NCI-H1436 treated with DMSO at 0.1 percent for 48 hours (cell line): Measurements from ENCODE around the gene TECPR1.

Experiments
- DNase-seq: peaks from one replicate; lab custom pipeline; 2025; lab: John Stamatoyannopoulos, UW

The TECPR1 gene

DNA sequence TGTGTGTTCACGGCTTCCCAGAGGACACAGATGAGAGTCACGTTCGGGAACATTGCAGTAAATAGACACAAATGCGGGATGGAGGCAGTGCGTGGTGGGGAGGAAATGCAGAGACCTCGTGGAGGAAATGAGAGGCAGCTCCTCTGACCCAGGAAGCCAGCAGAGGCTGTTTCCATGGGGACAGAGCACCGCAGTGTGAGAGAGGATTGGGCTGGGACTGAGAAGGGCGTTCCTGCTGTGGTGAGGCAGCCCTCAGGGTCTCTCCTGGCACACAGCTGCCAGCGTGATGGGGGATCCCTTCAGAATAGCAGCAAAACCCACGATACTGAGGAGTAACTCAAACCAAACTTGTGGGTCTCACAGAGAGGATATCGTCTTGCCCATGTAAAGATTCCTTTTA, 62.5 kb downstream of the TECPR1 start:
- no peak for DNase-seq

DNA sequence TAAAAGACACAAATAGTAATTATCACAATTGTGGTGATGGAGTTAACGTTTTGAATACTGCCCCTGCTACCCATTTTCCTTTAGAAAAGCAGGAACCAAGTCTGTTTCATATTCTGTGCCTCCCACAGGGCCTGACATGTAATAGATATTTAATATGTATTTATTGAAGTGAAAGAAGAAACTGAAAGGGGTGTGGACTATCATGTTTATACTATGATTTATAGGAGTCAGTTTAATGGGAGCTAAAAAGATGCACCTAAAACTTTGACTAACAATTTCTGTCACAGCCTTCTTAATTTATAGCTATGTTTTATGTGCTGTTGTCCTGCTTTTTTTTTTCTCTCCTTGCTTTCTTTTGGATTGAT, 64.9 kb downstream of the TECPR1 start:
- no peak for DNase-seq

DNA sequence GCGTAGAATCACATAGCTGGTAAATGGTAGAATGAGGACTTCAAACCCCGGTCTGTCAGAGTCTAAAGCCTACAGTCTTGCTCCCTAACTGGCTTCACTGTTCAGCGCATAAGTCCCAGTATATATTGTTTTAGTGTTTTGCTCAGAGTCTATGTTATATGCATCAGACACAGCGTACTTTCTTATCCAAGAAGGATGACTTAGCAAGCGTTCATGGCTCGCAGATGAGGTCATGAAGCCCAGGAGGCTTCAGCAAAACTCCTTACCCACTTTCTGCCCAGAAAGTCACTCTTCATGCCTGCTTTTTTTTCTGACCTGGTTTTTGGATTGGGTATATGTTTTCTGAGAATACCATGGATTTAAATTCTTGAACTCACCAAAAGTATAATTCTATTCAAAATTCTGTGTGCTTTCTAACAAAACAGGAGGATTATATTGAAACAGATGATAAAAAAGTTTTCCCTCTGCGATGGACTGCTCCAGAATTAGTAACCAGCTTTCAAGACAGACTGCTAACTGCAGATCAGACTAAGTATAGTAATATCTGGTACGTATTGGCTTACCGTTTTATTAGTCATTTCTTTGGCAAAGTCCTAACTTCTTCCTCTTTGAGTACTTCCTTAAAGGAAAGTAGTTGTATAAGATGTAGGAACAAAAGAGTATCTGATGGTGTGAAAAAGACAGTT, 65.4 kb downstream of the TECPR1 start:
- no peak for DNase-seq

DNA sequence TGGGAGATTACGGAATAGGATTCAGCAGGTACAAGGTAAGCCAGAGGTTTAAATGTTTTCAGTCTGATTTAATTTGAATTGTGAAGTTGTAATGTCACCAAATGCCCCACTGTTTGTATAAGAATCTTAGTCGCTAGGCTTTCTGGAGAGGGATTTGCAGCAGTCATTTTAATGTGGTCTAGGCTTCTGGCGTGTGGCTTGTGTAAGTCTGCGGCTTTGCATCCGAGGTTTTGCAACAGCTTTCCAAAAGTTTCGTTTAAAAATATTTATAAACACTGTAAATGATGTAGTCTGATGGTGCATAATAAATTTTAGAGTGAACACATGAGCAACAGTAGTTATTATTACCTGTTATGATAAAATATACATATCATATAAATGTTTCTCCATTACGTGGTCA, 66.9 kb downstream of the TECPR1 start:
- DNase-seq: no peak

DNA sequence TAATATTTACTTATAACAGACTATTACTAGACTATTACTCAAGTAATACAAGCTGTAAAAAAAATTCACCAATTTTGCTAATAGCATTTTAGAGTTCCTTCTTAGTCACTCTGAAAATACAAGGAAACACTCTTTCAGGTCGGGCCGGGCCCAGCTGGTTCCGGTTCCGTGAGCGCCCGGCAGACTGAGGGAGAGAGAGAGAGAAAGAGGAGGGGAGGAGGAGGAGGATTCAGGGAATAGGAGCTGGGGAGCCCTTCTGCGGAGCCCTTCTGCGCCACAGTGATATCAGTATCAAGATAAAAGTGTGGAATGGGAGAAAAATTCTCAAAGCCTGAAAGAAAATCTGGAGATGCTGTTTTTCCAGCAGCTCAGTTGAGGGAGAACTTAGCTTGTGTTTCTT, 71.3 kb downstream of the TECPR1 start:
- no peak for DNase-seq

DNA sequence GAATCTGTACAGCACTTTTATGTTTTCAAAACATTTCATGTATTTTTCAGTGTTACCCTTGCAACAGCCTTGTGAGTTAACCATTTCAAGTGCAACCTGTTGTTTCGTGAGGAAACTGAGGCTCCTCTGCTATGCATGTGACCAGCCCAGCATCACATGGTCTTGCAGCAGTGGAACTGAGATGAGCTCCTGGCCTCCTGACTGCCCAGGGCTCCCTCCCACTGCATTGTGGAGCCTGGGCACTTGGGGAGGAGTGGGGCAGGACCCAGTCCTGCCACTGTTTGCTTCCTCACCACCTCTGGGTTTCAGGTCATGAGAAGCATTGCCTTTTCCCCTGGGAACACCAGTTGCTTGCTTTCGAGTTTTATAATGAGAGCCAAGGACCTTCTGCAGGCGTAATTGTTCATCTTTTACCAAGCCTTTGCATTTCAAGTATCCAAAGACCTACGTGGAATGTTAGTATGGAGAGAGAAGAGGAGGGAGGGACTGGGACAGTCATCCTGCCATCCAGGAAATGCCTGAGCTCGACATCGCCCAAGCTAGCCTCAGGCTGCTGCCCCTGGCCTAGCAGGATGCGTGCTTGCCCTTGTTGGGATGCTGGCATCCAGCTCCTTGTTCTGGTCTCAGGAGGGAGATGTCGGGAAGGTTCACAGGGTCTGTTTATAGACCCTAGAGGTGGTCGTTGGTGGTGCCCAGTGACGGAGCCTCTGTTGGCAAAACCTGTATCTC, 73.1 kb downstream of the TECPR1 start:
- no peak for DNase-seq

DNA sequence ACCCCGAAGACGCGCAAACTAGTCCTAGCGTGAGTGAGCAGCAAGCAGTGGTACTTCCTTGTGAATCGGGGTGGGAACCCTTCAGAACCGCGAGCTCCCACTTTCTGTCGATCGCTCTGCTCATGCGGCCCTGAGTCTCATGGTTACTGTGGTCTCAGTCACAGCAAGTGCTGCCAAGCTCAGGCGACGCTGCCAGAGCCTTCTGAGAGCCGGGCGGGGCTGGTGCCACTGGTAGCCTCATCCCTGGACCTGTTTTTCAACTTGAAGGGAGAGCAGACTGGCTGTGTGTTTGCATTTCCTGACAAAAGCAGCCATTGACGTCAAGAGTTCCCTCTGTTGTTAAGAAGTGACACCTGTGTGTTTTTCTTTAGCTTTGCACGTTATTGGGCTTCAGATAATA, 73.7 kb downstream of the TECPR1 start:
- DNase-seq: no peak

DNA sequence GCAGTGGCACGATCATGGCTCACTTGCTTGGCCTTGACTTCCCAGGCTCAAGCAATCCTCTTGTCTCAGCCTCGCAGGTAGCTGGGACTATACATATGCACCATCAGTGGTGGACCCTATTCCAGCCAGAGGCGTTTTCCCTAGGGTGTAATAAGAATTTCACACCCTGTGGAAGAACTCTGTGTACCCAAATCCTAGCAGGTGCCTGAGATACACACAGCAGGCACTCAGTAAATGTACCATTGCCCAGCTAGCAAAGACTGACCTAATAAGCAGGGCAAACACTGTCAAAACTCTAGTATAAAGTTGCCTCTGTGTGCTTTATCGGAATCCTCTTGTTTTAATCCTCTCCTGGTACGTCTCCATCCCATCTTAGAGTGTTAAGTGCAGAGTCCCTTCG, 74.5 kb downstream of the TECPR1 start:
- DNase-seq: no peak

DNA sequence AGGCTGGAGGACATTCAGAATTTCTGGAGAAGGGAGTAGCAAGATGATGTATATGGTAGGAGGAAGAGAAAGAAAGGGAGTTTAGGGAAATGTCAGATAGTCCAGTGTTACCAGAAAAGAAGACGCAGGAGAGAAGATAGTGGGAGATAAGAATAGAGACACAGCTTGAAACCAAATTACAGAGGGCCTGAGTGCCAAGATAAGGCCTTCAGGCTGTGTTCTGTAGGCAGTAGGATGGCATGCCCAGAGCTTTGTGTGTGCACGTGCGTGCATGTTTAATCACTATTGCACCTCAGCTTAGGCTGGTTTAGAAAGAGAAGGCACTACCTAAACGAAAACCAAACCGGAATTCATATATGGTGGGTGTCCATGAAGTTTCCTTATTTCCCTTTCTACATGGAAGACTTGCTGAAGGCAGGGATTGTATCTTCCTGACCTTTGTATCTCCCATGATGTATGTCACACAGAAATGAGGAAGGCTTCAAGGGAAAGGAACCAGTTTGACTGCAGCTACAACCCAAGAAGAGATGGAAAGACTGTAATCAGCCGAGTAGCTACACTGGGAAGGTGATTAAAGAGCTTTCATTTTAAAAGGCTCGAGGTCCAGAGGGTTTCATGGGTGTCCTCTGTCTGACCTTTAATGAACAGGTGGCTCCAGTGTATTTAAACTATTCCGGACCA, 76.6 kb downstream of the TECPR1 start:
- DNase-seq: no peak

DNA sequence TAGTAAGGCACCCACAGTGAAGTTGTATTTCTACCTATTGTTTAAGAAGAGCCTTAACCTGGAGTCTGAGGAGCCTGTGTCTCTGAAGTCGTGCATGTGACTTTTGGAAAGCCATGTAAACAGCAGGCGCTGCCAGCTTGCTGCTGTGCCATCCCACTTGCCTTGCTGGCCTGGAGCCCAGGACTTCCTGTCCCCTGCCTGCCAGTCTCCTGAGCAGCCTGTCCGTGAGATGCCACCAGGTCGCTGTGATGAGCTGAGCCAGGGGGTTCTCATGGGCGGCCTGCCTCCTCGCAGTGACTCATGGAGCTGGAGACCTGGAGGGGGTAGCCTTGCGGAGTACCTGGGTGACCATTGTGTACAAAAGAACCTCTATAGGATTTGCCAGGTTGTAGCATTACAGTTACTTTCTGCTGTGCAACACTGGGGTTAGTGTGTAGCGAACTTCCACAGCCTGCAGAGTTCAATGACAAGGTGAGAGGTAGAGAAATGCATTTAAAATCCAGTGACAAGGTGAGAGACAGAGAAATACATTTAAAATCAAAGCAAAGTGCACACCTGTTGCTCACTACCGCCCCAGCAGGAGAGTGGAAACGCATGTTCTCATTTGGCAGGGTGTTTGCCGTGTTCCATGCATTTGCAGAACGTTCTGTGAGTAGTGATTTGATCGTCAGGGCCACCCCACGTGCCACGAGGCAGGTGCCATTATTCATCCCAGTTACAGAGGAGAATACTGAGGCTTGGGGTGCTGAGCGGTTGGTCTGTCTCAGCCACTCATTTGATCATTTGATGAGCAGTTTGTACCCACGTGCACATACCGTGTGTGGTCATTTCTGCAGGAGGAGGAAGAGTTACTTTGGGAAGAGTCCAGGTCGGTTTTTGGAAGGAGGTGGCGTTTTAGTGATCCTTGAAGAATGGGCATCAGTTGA, 77.4 kb downstream of the TECPR1 start:
- no peak for DNase-seq

DNA sequence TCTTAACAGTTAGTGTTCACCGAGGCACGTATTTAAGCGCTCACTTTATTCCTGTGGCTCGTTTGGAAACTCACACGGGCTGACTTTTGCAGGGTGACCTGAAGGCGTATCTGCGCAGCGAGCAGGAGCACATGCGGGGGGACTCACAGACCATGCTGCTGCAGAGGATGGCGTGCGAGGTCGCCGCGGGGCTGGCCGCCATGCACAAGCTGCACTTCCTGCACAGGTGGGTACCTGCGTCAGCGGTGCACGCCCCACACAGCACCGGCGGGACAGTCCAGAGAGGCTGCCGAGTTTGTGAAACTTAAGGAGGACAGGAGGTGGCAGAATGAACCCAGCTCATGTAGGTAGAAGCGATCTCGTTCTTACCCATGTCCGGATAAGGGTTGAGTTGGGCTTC, 80.6 kb downstream of the TECPR1 start:
- DNase-seq: no peak

DNA sequence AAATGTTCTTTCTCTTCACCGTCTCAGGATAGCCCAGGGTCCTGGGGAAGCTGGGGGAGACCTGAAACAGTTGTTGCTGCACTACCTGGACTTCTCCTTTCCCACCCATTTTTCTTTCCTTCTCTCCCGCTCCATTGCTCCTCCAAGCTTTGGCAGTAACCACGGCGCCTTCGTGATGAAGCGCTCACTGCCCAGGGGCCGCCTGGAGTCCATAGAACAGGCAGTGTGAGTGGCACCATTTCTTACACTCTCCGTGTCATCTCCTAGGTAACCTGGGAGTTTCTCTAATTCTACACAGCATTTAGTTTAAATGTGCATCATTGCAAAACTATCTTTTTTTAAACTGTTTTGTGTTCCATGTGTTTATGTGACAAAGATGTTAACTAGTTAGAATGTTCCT, 81.1 kb downstream of the TECPR1 start:
- DNase-seq: no peak

DNA sequence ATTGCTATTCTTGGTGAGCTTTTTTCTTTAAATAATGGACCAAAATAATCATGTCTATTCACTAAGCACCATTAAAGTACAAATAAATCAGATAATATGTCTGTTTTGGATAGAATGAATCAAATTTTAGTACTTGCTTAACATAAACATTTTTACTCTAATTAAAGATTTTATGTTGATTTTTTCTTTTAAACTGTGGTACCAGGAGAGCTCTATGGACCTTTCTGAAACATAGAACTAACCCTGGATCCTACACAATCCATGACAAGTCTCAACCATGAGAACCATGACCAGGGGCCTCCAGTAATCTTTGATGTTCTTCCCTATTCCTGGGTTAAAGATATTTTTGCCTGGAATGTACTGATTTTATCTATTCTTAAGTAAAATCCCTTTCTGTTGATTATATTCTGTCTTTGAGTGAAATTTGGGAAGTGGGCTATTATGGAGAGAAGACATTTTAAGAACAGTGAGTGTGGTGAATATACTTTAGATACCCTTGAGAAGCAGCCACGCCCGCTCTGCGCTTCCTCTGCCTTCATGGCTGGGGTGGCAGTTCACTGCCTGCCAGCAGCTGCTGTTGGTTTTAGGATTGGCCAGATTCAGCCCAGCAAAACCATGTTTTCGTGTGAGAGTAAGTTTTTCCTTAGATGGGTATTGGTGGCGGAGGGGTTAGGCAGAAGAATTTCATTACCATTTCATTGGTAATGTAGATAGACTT, 83.0 kb downstream of the TECPR1 start:
- no peak for DNase-seq

DNA sequence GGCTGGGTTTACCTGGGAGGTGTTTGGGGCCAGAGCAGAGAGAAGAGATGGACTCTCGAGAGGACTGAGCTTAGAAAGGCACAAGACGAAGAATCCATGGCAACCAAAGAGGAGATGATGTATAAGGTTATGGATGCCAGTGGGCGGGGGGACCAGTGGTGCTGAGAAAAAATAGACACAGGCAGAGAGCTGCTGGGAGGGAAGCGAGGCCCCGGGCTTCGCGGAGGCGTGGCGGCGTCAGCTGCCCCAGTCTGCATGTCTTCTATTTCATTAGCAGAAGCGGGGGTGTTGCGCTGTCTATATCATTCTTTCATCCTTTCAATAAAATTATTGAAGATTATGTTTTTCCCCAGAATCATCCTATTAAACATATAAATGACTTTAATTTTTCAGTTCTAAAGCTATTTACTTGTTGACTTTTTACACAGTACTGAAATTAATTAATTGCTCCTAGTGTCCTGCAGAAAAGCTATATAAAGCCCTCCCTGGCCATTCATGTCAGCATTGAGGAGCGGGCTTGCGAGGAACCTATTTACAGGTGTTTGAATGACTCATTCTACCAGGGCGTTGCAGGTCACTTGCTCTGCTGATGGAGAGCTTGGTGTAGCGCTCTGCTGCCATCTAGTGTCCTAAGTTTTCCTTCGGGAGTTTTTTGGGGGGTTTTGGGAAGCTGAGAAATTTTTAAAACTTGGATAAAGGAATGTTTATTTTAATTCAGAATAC, 83.7 kb downstream of the TECPR1 start:
- no peak for DNase-seq

DNA sequence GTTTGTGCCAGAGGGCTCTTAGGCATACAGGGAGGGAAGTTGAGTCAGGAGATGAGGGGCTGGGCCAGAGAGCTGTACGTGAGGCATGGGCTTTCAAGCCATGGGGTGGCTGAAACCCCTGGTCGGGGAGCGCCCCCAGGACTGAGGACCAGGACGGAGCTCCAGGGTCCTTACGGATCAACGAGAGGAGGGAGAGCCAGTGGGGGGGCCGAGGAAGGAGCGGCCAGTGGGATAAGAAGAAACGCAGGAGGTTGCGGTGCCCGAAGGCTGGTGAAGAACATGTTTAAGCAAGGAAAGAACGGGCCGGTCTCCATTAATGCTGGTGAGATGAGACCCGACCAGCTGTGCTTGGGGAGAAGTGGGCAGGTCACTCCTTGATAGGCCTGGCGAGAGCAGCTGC, 84.4 kb downstream of the TECPR1 start:
- no peak for DNase-seq

DNA sequence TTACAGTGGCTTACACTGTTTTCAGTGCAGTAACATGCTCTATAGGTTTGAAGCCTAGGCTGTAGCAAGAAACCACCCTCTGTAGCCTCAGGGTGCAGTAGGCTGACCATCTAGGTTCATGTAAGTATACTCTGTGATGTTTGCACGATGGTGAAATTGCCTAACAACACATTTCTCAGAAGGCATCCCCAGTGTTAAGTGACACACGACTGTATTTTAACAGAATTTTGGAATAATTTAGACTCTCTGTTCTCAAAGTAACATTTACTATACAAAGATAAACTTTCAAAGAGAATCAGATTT, 85.4 kb downstream of the TECPR1 start:
- no peak for DNase-seq

DNA sequence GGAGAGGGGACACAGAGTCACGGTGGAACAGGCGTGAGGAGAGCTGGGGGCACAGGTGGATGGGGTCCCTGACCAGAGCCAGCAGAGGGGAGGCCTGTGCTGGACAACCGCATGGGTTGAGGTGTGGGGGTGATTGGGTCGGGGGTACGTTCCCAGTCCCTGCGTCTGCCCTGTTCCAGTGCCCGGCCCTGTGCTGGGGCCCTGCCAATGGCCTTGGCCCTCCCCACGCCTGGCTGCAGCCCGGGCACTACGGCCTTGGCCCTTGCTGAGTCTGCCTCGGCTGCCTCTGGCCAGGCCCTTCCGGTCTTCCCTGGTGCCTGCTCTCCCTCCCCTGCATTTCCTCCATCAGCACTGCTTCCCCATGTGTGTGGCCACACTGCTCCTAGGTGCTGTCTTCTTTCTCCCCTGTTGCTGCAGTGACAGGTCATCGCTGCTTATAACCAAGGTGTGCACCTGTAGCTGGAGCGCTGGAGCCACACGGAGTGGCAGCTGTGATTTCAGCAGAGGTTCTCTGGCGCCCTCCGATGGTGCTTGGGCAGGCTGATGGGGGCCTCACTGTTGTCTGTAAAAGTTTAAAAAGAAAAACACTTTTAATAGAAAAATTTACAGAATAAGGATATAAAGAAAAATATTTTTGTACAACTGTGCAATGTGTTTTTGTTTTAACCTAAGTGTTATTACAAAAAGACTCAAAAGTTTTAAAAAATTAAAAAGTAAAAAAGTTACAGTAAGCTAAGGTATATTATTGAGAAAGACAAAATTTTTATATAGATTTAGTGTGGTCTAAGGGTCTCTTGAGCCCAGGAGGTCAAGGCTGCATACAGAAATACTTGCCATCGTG, 86.0 kb downstream of the TECPR1 start:
- no peak for DNase-seq
